Prostate gland (tissue), 2 donors: ENCODE measurements around the gene CXCL13.

Source experiments
- CTCF ChIP-seq, 4 experiments: fragments of 200-600 bp in 2 of 4; fragments of 450-650 bp in 2 of 4; sonication (generic) in 2 of 4; IDR thresholded peaks; 1 replicate in 3 of 4; 2 replicates in 1 of 4; pipeline ENCODE4 v1.5.1; 2016 to 2019; ENCODE audit warnings: antibody characterized with exemption in 4 of 4, mild to moderate bottlenecking in 2 of 4, moderate library complexity in 2 of 4
- POLR2AphosphoS5 ChIP-seq: sonication (generic); formaldehyde crosslinking; IDR thresholded peaks from one replicate; pipeline ENCODE4 v1.6.1; 2017; ENCODE audit warnings: antibody characterized with exemption

DNA sequence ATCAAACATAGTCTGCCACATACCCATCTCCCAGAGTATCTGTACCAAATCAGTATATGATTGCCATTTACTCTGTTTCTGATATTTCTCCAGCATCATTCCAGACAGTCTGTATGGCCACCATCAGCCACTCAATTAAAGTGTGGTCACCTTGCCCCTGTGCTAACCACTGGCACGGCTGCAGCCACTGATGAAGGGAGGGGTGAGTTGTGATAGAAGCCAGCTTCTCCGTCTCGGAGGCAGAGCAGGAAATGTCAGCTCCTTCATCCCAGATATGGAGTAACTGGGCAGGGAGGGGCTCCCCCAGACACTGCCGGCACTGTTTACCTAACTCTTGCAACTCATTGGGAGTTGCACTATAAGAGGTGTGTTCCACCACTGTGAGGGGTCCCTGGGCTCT is 30.3 kb downstream of the CXCL13 start:
- no peak for TF ChIP-seq POLR2AphosphoS5
- TF ChIP-seq CTCF (IDR thresholded peaks at IDR 0.05): no peak
